ENCODE results near the gene SLTM.
"Not testable (repeated sequence)": the region's sequence is repeated elsewhere in the genome, so short reads cannot be mapped to it uniquely, and the experiment has no call there.

Gene SLTM

DNA sequence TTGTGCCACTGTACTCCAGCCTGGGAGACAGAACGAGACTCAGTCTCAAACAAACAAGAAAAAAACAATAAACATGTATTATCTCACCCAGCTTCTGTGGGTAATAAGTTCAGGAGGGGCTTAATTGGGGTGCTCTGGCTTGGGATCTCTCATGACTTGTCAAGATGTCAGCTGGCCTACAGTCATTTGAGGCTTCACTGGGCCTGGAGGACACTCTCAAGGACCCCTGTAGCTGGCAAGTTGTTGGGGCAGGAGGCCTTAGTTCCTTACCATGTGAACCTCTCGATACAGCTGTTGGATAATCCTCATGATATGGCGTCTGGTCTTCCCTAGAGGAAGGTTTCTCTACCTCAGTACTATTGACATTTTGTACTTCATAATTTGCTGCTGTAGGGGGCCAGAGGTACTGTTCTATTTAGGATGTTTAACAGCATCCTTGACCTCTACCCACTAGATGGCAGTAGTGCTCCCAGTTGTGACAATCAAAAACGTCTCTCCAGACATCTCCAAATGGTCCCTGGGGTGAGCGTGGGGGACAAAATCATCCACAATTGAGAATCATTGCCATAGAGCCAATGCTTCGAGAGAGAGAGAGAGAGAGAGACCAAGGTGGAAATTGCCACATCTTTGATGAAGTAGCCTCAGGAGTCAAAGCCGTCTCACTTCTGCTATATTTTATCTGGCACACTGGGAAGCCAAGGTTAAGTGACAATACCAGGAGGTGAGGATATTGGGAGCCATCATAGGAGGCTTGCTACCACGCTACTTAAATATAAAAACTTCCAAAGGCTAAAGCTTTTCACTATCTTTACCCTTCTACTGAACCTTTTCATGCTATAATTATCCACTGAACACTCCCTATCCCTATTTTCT is 23.9 kb upstream of the SLTM start:
- H3K36me3 ChIP-seq (ENCODE audit: control insufficient read depth in 2 of 2, insufficient read depth in 2 of 2, low read length in 2 of 2): no peaks in the 10 kb centered on the region
- H3K4me3 ChIP-seq (ENCODE audit: low read length in 2 of 2): no peak overlapping the region
- no peak overlapping the region for H3K27ac ChIP-seq (ENCODE audit: low read length)
- no peaks in the 10 kb centered on the region for H3K4me1 ChIP-seq (ENCODE audit: control insufficient read depth, insufficient read depth, low read length)
- peak overlapping the region in 1 of 2 donors; percentile 6 for H3K9ac ChIP-seq (ENCODE audit: low read length in 2 of 2)
- H3K27me3 ChIP-seq (ENCODE audit: control insufficient read depth in 1 of 2, insufficient read depth in 2 of 2, low read length in 2 of 2): no peaks in the 10 kb centered on the region
- no peaks in the 10 kb centered on the region for H3K9me3 ChIP-seq (ENCODE audit: control insufficient read depth in 2 of 2, low read length in 2 of 2)

DNA sequence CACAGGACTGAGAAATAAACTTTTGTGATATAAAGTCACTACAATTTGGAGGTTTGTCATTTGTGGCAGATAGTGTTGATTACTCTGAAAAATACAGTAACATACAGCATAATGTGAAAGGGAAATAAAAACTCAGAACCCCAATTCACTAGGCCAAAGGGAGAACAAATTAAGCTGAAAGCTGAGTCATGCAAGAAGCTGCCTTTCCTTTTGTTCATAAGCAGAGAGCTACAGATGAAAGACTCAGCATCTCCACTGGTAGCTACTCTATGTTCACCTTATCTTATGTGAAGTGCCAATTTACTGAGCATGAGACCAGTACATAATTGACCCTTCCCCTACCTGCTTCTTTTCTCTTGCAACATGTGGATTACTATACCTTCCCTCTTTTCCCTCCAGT is 19.3 kb upstream of the SLTM start:
- Histone ChIP-seq H3K9me3 (ENCODE audit: control insufficient read depth in 2 of 2, low read length in 2 of 2) (no peaks in the 10 kb centered on the region), H3K27ac (ENCODE audit: low read length) (no peak overlapping the region), H3K9ac (ENCODE audit: low read length in 2 of 2) (no peak overlapping the region), H3K4me3 (ENCODE audit: low read length in 2 of 2) (no peak overlapping the region), H3K36me3 (ENCODE audit: control insufficient read depth in 2 of 2, insufficient read depth in 2 of 2, low read length in 2 of 2) (no peaks in the 10 kb centered on the region), H3K27me3 (ENCODE audit: control insufficient read depth in 1 of 2, insufficient read depth in 2 of 2, low read length in 2 of 2) (no peaks in the 10 kb centered on the region), H3K4me1 (ENCODE audit: control insufficient read depth, insufficient read depth, low read length) (no peaks in the 10 kb centered on the region)

- Histone ChIP-seq H3K9ac (ENCODE audit: low read length in 2 of 2) (no peak overlapping the region), H3K9me3 (ENCODE audit: control insufficient read depth in 2 of 2, low read length in 2 of 2) (no peaks in the 10 kb centered on the region), H3K27ac (ENCODE audit: low read length) (no peak overlapping the region), H3K4me1 (ENCODE audit: control insufficient read depth, insufficient read depth, low read length) (no peaks in the 10 kb centered on the region), H3K27me3 (ENCODE audit: control insufficient read depth in 1 of 2, insufficient read depth in 2 of 2, low read length in 2 of 2) (no peaks in the 10 kb centered on the region), H3K4me3 (ENCODE audit: low read length in 2 of 2) (no peak overlapping the region), H3K36me3 (ENCODE audit: control insufficient read depth in 2 of 2, insufficient read depth in 2 of 2, low read length in 2 of 2) (no peaks in the 10 kb centered on the region)
Measured at GRCh38 chr15:58951388-58952007, 18.0 kb upstream of the SLTM start.

DNA sequence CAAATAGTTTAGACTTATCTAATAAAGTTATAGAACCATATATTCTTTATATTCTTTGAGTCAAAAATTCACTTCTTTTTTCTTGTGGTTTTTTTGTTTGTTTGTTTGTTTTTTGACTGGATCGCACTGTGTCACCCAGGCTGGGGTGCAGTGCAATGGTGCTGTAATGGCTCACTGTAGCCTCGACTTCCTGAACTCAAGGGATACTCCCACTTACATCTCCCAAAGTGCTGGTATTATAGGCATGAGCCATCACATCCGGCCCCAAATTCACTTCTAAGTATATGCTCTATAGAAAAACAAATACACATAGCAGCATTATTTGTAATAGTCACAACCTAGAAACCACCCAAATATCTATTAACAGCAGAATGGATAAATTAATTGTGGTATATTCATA is 13.7 kb upstream of the SLTM start:
- Histone ChIP-seq H3K9ac (ENCODE audit: low read length in 2 of 2) (no peak overlapping the region), H3K9me3 (ENCODE audit: control insufficient read depth in 2 of 2, low read length in 2 of 2) (no peaks in the 10 kb centered on the region), H3K4me1 (ENCODE audit: control insufficient read depth, insufficient read depth, low read length) (no peaks in the 10 kb centered on the region), H3K36me3 (ENCODE audit: control insufficient read depth in 2 of 2, insufficient read depth in 2 of 2, low read length in 2 of 2) (no peaks in the 10 kb centered on the region), H3K27me3 (ENCODE audit: control insufficient read depth in 1 of 2, insufficient read depth in 2 of 2, low read length in 2 of 2) (no peaks in the 10 kb centered on the region), H3K4me3 (ENCODE audit: low read length in 2 of 2) (no peak overlapping the region), H3K27ac (ENCODE audit: low read length) (no peak overlapping the region)

DNA sequence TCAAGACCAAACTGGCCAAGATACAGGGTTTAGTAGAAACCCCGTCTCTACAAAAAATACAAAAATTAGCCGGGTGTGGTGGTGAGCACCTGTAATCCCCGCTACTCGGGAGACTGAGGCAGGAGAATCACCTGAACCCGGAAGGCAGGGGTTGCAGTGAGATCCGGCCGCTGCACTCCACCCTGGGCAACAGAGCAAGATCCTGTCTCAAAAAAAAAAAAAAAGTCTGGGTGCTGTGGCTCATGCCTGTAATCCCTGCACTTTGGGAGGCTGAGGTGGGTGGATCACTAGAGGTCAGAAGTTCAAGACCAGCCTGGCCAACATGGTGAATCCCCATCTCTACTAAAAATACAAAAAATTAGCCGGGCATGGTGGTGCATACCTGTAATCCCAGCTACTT is 1.5 kb upstream of the SLTM start:
- not testable (repeated sequence) for H3K36me3 ChIP-seq (ENCODE audit: control insufficient read depth in 2 of 2, insufficient read depth in 2 of 2, low read length in 2 of 2); H3K9me3 ChIP-seq (ENCODE audit: control insufficient read depth in 2 of 2, low read length in 2 of 2); H3K4me1 ChIP-seq (ENCODE audit: control insufficient read depth, insufficient read depth, low read length); H3K27me3 ChIP-seq (ENCODE audit: control insufficient read depth in 1 of 2, insufficient read depth in 2 of 2, low read length in 2 of 2); H3K9ac ChIP-seq (ENCODE audit: low read length in 2 of 2); H3K27ac ChIP-seq (ENCODE audit: low read length); H3K4me3 ChIP-seq (ENCODE audit: low read length in 2 of 2)

- H3K9me3 ChIP-seq (ENCODE audit: control insufficient read depth in 2 of 2, low read length in 2 of 2): no peaks in the 10 kb centered on the region
- no peaks in the 10 kb centered on the region for H3K27me3 ChIP-seq (ENCODE audit: control insufficient read depth in 1 of 2, insufficient read depth in 2 of 2, low read length in 2 of 2)
- H3K4me3 ChIP-seq (ENCODE audit: low read length in 2 of 2): peak overlapping the region; percentile 85 to 93
- H3K4me1 ChIP-seq (ENCODE audit: control insufficient read depth, insufficient read depth, low read length): peaks cover 7% of the 10 kb centered on the region
- peak overlapping the region in 1 of 2 donors; percentile 93 for H3K9ac ChIP-seq (ENCODE audit: low read length in 2 of 2)
- peak overlapping the region; percentile 95 for H3K27ac ChIP-seq (ENCODE audit: low read length)
- H3K36me3 ChIP-seq (ENCODE audit: control insufficient read depth in 2 of 2, insufficient read depth in 2 of 2, low read length in 2 of 2): no peaks in the 10 kb centered on the region
Measured at GRCh38 chr15:58934521-58934920, 1.0 kb upstream of the SLTM start.

DNA sequence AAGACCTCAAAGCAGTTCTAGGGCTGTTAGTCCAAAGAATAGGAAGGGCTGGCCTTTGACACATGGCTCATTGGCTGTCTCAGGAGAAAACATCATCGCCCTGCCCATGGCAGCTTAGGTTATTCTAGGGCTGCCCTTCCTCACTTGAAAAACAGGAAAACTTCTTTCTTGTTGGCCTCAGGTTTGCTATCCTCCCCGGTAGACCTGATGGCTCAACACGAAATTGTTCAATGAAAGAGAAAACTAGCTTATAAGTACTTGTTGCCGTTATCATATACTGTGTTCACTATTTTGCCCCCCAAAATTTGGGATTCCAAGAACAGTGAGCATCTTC is 602 bp upstream of the SLTM start:
- peaks cover 7% of the 10 kb centered on the region for H3K4me1 ChIP-seq (ENCODE audit: control insufficient read depth, insufficient read depth, low read length)

GRCh38 chr15:58932710-58933280 is 684 bp downstream of the SLTM start:
- Histone ChIP-seq H3K4me1 (ENCODE audit: control insufficient read depth, insufficient read depth, low read length) (peaks cover 7% of the 10 kb centered on the region), H3K9ac (ENCODE audit: low read length in 2 of 2) (peak overlapping the region; percentile 93 to 98), H3K27me3 (ENCODE audit: control insufficient read depth in 1 of 2, insufficient read depth in 2 of 2, low read length in 2 of 2) (no peaks in the 10 kb centered on the region)

More for the DNA sequence above, 602 bp upstream of the SLTM start:
- Histone ChIP-seq H3K4me3 (ENCODE audit: low read length in 2 of 2) (peak overlapping the region; percentile 85 to 93), H3K27ac (ENCODE audit: low read length) (peak overlapping the region; percentile 95), H3K9me3 (ENCODE audit: control insufficient read depth in 2 of 2, low read length in 2 of 2) (no peaks in the 10 kb centered on the region), H3K36me3 (ENCODE audit: control insufficient read depth in 2 of 2, insufficient read depth in 2 of 2, low read length in 2 of 2) (peaks cover 0 to under 1% of the 10 kb centered on the region in 2 donors), H3K27me3 (ENCODE audit: control insufficient read depth in 1 of 2, insufficient read depth in 2 of 2, low read length in 2 of 2) (no peaks in the 10 kb centered on the region), H3K9ac (ENCODE audit: low read length in 2 of 2) (peak overlapping the region; percentile 93 to 98)

DNA sequence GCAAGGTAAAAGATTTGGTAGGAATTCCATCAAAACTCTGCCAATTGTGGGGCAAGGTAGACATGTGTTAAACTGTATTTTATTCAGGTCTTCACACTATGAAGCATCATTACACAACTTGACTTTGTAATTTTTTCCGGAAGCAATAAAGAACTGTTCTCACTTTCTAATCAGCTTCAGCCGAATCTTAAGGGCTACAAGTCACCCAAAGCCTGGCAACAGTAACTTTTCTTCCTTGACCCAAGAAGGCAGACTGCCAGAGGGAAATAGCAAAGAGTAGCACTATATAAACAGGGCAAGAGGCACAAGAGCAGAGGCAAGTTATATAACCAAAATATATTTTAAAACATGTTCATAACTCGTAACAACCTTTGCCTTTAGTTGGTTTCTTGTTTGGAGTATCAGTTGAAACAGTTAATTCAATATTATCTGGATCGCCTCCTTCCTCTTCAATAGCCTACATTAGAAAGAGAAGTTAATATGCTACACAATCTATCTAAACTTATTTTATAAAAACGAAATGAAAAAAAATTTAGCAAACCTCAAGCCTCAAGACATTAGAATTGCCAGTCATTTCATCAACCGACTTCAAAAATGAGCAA is 1.4 kb downstream of the SLTM start:
- Histone ChIP-seq H3K9me3 (ENCODE audit: control insufficient read depth in 2 of 2, low read length in 2 of 2) (no peaks in the 10 kb centered on the region), H3K36me3 (ENCODE audit: control insufficient read depth in 2 of 2, insufficient read depth in 2 of 2, low read length in 2 of 2) (peaks cover 4 to 8% of the 10 kb centered on the region in 2 donors), H3K27me3 (ENCODE audit: control insufficient read depth in 1 of 2, insufficient read depth in 2 of 2, low read length in 2 of 2) (no peaks in the 10 kb centered on the region), H3K27ac (ENCODE audit: low read length) (peak overlapping the region; percentile 95), H3K4me3 (ENCODE audit: low read length in 2 of 2) (peak overlapping the region; percentile 82 to 93), H3K9ac (ENCODE audit: low read length in 2 of 2) (peak overlapping the region; percentile 93 to 98), H3K4me1 (ENCODE audit: control insufficient read depth, insufficient read depth, low read length) (peaks cover 7% of the 10 kb centered on the region)

More at GRCh38 chr15:58932710-58933280, 684 bp downstream of the SLTM start:
- peak overlapping the region; percentile 82 to 93 for H3K4me3 ChIP-seq (ENCODE audit: low read length in 2 of 2)
- H3K9me3 ChIP-seq (ENCODE audit: control insufficient read depth in 2 of 2, low read length in 2 of 2): no peaks in the 10 kb centered on the region
- H3K27ac ChIP-seq (ENCODE audit: low read length): peak overlapping the region; percentile 95
- H3K36me3 ChIP-seq (ENCODE audit: control insufficient read depth in 2 of 2, insufficient read depth in 2 of 2, low read length in 2 of 2): peaks cover 4 to 5% of the 10 kb centered on the region in 2 donors

DNA sequence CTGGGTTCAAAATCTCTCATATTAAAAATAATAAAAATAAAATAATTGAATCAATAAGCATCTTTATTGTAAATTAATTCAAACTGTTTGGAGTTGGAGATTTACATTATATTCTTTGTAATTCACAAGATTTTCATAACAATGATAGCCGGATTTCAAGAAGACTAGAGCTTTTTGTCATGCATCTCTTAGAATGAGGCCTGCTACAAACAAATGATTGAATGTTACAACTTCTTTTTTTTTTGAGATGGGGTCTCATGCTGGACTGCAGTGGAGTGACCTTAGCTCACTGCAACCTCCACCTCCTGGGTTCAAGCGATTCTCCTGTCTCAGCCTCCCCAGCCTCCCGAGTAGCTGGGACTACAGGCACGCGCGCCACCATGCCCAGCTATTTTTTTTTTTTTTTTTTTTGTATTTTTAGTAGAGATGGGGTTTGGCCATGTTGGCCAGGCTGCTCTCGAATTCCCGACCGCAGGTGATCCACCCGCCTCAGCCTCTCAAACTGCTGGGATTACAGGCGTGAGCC is 3.5 kb downstream of the SLTM start:
- no peak overlapping the region for H3K27ac ChIP-seq (ENCODE audit: low read length)
- H3K36me3 ChIP-seq (ENCODE audit: control insufficient read depth in 2 of 2, insufficient read depth in 2 of 2, low read length in 2 of 2): peaks cover 7 to 8% of the 10 kb centered on the region in 2 donors

More for the DNA sequence above, 3.5 kb downstream of the SLTM start:
- no peaks in the 10 kb centered on the region for H3K27me3 ChIP-seq (ENCODE audit: control insufficient read depth in 1 of 2, insufficient read depth in 2 of 2, low read length in 2 of 2)
- H3K9ac ChIP-seq (ENCODE audit: low read length in 2 of 2): no peak overlapping the region
- H3K4me1 ChIP-seq (ENCODE audit: control insufficient read depth, insufficient read depth, low read length): peaks cover 9% of the 10 kb centered on the region
- no peaks in the 10 kb centered on the region for H3K9me3 ChIP-seq (ENCODE audit: control insufficient read depth in 2 of 2, low read length in 2 of 2)
- H3K4me3 ChIP-seq (ENCODE audit: low read length in 2 of 2): no peak overlapping the region

Measured in stomach smooth muscle (tissue), 2 donors.